COLO668 (cell line): ENCODE data around the gene KRT34.
A peak's percentile ranks its signal among the peaks of the same experiment; 100 is the strongest.
"Not testable (repeated sequence)": the region's sequence is repeated elsewhere in the genome, so short reads cannot be mapped to it uniquely, and the experiment has no call there.

Experiments
- DNase-seq: peaks from one replicate; lab custom pipeline; 2025; ENCODE audit not compliant: unreplicated experiment; lab: John Stamatoyannopoulos, UW

Gene KRT34

DNA sequence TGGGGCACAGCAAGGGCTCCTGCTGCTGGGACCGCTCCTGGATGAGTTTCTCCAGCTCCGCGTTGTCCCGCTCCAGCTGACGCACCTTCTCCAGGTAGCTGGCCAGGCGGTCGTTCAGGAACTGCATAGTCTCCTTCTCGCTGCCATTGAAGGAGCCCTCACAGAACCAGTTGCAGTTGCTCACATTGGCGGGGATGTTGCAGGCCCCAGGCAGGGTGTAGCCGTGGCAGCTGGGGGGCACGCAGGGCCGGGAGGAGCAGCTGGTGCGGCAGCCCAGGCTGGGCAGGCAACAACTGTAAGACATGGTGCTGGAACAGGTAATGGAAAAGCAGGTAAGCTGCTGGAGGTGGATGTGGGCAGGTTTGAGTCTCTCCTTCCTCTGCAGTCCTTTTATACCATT, at the start of gene KRT34:
TSS of gene KRT34 (minus strand) at position 364 of the 400 bp plus-strand sequence. CDS start at position 304, 60 bp downstream.
- DNase-seq: not testable (repeated sequence)

DNA sequence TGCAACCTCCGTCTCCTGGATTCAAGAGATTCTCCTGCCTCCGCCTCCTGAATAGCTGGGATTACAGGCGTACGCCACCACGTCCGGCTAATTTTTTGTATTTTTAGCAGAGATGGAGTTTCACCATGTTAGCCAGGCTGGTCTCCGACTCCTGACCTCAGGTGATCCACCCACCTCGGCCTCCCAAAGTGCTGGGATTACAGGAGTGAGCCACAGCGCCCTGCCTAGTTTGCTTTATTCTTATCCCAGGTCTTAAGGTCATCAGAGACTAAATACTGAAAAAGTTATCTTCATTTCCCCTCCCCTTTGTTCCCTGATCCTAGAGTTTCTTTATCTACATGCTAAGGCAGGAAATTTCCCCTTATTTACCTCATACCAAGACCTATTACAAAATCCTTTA, 48.3 kb upstream of the KRT34 start:
- DNase-seq: not testable (repeated sequence)

DNA sequence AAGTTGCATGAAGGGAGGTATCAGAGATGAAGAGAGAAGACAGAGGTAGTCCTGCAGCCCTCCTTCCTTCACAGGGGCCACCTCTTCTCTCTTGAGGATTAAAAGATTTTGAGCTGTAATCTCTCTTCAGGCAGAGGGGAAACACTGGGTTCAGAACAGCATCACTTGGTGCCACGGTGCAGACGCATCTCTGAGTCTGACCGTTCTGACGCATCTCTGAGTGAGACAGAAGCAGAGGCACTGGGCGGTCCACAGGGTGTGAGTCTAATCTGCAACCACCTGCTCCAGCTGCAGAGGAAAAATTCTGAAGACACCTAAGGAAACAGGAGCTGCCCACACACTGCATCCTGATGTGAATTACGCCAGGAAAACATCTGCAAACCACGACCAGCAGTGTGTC, 47.6 kb upstream of the KRT34 start:
- DNase-seq: no peak

DNA sequence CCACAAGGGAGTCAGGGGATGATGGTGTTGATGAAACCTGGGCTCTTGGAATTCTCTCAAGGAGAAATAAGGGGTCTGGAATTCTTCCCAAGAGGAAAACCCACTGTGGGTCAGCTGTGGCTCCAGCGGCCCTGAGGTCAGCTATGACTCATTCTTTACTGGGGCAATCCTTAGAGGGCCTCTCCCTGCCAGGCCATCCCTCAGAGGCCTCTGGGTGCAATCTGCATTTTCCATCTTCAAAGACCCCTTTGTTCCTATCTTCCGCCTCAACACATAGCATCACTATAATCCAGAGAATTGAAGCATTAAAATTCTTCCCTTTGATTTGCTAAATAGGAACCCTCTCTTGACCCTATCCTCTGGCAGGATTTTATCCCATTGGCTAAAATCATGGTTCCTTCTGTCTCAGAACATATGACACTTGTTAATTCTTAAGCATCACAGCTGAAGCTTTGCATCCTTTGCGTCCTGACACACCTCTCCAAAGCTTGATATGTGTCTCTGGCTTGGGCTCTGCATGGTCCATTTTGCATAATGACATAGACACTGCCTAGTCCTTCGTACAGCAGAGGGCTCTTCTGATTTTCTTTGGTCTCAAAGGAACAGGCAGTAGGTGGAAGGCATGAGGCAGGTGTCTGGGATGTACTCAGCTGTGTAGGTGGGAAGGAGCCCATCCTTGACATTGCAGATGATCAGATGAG, 46.6 kb upstream of the KRT34 start:
- DNase-seq: no peak

DNA sequence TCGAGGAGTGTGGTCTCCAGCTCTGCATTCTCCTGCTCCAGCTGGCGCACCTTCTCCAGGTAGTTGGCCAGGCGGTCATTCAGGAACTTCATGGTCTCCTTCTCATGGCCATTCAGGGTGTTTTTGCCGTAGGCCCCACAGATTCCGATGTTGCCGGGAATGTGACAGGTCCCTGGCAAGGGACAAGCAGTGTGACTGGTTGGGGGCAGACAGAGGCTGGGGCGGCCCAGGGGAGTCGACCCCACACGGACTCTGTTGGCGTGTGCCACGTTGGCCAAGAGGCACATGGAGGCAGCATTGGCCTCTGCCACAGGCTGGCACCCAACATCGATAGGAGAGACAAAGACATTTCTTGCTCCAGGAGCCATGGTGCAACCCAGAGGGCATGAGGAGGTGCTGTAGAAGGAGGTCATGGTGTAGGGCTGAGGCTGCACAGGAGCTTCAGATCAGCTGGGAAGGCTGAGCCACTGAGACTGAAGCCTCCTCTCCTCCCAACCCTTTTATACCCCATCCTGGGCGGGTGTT, 42.1 kb upstream of the KRT34 start, which contains the start of gene KRT37:
TSS of gene KRT37 (minus strand) at position 475 of the 525 bp plus-strand sequence. CDS start at position 413, 62 bp downstream.
- no peak for DNase-seq

DNA sequence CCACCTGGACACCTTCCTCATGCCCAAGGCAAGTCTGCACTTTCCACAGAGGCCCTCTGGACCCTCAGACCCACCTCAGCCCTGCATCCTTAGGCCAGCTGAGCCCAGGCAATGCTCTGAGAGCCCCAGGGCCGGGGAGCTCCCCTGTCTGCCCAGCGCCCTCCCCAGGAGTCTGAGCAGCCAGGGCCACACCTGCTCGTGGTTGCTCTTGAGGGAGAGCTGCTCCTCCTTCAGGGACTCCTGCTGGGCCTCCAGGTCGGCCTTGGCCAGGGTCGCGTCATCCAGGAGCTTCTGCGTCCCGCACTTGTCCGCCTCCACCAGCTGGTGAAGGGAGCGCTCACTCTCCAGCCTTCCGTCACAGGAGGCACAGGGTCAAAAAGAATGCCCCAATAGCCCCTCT, 40.5 kb upstream of the KRT34 start:
- DNase-seq: not testable (repeated sequence)

DNA sequence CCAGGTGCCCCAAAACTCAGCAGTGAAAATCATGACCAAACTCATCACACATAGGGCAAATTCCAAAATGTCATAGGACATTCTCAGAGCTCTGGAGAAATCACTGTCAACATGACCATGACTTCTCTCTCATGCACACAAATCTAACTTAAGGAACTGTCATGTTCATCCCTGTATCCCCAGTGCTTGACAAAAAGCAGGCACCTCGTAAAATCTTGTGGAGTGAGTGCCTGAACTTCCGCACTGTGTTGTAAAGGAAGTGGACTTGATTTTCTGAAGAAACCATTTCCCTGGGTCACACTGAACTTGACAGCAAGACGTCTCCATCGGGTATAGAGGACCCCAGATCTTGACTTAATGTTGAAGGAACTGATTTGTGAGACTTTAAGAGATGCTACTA, 39.5 kb upstream of the KRT34 start:
- no peak for DNase-seq

DNA sequence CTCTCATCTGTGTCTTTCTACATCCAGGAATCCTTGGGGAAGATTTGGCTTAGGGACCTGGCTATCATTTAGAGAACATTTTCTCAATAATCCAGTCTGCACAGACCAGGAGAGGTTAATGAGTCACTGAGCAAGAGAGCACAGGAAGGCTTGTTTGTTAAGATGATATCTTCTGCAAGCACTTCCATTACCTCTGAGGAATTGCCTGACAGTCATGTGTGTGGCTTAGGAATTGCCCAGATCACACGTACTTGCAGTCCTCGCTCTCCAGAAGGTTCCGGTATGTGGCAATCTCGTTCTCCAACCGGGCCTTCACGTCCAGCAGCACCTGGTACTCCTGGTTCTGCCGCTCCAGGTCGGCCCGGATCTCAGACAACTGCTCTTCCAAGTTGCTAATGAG, 39.0 kb upstream of the KRT34 start:
- DNase-seq: no peak

DNA sequence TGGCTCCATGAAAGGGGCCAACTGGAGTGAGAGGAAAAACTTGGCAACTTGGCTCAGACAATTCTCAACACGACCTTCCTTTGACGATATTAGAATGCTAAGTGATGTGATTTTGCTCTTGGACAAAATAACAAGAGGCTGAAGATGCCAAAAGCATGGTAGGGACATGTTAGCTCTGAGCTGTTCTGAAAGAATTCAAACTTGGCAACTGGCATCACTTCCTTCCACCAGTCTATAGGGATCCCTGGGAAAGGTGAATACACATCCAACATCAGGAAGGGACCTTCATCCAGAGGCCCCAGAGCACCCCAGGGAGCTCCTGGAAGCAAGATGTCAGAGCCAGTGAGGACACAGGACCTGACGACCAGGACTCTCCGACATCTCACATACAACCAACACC, 38.0 kb upstream of the KRT34 start:
- no peak for DNase-seq

DNA sequence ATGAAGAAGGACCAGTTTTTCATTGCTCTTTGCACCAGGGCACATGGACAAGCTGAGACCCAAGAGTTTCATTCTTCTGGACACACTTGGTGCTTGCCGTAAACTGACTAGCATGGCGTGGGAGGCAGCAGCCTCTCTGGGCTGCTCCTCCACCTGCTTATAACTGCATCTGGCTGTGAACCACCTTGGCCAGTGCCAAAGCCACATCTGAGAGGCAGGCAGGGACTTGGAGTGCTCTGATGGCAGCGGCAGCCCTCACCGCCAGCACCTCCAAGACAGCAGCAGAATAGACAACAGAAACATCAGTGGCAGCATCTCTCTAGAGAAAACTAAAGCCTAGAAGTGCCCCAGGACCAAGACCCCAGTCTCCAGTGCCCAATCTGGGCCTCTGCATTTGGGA, 37.6 kb upstream of the KRT34 start:
- no peak for DNase-seq

DNA sequence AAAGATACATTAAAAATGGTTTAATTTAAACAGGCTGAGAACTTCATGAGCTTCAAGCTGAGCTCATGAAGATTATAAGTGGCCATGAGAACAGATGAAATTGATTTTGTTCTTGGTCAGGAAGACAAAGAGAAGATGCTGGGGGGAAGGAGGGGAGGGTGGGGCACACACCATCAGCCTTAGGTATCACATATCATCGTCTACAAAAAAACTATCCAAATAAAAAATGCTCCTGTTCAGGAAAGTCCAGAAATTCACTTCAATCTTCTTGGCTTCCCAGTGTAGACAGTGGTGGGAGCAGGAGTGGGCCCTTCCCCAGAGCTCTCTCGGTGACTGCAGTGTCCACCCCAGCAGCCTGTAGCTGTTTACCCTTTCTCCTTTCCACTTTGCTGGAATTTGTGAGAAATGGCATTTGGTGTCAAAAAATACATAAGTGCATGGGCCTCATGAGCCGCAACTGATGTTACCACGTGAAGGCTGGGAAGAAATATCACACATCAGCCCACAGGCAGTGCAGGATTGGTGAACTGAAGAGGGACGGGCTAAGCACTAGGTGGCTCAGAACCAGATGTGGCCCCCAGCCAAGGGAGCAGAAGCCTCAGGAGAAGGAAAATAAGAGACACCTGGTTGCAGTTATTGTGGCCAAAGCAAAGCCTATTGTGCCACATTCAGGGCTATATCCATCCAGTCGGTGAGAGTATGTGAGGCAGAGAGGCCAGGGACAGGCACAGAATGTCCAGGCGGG, 36.2 kb upstream of the KRT34 start:
- DNase-seq: no peak

DNA sequence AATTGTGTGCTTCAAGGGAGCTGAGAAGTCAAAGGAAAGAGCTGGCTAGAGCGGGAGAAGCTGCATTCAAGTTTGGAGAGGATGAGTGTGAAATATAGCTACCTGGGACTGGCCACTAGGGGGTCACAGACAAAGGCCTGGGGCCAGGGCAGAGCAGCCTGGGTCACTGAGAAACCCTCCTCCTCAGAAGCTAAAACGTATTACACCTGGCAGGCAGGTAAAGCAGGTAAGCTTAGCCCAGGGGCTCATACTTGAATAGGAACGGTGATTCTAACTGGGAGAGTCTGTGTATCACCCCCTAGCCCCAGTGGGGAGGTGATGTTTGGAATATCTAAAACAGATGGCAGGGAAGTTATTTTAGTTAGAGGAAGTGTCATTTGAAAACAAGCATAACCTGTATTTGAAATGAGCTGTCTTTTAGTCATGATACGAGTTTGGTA, 35.5 kb upstream of the KRT34 start:
- DNase-seq: peak; percentile 2

DNA sequence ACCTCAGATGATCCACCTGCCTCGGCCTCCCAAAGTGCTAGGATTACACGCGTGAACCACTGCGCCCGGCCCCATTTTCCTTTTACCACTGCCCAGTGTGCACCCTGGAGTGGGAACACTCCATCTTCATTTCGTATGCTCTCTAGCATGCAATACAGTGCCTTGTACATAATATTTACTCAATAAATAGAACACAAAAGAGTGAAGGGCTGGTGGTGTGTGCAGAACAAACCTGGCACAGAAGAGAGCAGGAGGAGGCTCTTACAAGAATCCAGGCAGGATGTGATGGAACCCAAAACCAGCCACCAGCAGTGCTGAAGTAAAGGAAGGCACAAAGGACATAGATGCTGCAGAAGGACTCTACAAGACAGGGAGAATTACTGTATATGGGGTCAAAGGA, 35.0 kb upstream of the KRT34 start:
- DNase-seq: no peak

DNA sequence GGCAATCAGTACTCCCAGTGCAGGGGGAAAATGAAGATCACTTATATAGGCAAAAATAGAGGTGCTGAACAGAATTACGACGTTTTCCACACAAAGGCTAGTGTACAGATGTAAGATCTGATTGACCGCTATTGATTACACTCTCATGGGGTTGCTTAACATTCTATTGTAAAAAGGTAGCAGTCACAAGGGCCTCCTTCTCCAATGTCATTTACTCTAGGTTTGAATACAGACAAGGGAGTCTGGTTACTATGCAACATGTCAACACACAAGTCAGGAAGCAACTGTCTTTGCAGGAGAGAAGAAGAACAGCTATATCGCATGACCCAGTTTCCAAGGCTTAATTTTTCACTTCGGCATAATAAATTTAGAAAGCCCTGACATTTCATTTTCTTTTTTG, 34.4 kb upstream of the KRT34 start:
- no peak for DNase-seq

DNA sequence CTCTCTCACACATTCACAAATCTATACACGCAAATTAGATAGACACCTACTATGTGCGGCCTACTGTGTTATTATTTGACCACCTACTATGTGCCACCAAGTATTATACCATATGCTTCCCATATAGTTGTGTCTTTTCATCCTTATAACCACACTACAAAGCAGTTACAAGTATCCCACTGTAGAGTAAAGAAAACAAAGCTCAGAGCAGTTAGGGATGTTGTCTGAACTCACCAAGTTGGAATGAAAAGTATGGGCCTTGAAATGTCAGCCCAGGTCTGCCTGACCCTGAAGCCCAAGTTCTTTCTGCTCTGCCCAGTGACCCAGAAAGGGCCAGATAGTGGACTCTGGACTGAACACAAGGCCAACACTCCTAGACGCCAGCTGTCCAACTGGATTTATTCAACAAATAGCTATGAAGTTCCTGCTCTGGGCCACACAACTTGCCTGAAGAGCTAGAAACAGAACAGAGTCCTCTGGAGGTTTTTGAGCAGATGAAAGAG, 33.8 kb upstream of the KRT34 start:
- no peak for DNase-seq

DNA sequence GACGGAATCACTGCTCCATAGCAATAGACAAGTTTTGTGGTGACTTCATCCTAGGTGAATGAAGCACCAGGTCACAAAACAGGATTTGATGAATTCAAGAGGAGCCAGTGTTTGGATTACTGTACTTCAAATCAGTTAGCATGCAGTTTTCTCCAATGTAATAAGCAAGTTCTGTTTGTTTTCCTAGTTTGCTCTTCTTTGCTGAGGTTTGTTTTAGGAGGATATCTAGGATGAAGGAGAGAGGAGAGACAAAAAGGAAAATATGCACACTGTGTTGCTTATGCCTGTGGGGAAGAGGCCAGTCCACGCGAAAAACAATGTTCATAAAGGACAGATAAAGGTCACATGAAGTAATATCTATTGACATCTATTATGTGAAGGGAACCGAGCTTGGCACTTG, 33.3 kb upstream of the KRT34 start:
- no peak for DNase-seq

DNA sequence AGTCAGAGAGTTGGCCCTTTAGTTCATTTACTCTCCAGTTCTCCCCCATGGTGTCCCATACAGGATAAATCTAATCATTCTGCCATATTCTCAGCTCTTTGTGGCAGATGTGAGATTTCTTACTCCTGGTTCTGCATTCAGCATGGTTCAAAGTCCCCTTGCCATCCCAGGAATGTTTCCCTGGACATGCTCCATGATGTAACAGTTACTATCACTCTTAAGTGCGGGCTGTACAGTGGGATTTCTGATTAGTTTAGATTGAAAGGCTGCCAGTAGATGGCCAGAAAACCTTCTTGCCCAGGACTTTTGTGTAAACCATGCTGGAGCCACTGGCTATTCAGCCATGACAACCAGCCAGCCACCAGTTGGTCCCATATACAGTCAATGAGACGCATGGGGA, 31.9 kb upstream of the KRT34 start:
- DNase-seq: no peak

DNA sequence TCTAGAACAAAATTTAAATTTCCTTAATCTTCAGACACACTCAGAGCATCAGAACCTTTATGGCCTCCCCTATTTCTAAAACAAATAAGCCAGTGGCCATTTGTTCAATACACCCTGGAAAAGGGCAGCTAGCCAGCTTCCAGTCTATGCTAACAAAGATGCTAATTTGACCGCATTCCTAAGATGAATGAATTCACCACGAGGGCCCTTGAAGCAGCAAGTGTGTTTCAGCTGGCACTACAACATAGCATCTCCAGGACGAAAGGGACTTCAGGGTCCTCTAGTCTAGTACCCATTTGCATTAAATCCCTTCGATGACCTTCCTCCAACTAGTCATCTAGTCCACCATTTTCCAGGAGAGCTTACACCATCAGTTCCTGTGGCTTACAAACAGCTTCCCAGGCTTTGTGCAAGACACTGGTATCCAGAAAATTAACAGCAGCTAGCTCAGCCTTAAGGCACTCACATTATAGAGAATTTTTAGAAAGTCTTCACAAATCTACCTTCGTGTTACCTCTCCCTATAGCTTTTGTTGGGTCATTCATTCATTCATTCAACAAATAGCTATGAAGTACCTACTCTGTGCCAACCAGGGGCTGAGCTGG, 31.3 kb upstream of the KRT34 start:
- no peak for DNase-seq

DNA sequence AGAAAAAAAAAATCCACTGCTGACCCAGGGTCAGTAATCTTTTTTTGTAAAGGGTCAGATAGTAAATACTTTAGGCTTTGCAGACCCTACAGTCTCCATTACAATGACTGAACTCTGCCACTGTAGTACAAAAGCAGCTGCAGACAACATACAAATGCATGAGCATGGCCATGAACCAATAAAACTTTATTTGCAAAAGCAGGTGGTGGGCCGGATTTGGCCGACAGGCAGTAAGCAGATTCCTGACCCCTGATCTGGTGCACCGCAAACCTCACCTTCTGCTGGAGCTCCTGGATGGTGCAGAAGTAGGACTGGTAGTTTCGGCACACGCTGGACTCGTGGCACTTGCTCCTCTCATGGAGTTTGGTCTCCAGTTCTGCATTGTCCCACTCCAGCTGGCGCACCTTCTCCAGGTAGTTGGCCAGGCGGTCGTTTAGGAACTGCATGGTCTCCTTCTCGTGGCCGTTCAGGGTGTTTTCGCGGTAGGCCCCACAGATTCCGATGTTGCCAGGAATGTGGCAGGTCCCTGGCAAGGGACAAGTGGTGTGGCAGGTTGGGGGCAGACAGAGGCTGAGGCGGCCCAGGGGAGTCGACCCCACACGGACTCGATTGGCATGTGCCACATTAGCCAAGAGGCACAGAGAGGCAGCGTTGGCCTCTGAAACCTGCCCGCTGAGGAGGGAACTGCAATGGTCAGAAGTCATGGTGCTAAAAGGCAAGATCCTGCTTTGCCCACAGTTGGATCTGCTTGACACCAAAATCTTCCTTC, 29.1 kb upstream of the KRT34 start:
- DNase-seq: no peak

DNA sequence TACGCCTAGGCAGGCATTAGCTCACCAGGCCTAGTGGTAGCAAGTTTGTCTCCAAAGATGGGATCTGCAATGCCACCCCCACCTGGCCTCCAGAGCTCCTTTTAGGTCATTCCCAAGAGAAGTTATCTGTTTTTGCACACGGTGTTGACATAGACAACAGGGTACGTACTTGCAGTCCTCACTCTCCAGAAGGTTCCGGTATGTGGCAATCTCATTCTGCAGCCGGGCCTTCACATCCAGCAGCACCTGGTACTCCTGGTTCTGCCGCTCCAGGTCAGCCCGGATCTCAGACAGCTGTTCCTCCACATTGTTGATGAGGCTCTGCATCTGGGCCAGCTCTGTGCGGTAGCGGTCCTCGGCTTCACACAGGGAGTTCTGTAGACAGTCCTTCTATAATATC, 25.1 kb upstream of the KRT34 start:
- no peak for DNase-seq

DNA sequence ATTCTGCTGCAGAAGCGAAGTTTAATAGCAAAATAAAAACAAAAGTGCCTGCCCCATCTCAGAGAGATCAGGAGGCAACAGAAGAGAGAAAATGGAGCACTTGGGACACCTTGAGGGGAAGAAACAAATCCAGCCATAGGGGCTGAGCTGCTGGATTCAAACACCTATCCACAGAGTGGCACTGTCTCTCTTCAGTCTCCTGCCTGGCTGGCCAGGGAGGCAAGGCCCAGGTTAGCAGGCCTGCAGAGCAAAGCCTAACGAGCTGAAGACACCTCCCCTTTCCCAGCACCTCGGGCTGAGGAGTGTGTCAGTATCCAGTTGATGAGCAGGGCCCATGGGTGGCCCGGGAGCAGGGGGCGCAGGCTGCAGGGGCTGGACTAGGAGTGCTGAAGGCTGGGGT, 24.1 kb upstream of the KRT34 start:
- DNase-seq: no peak
